ENCODE measurements around the gene SLC27A5. TPM values are rescaled to one million over a fixed set of nuclear protein-coding genes. Genes with fewer than 3 reads are reported as not detected.
"Not testable (repeated sequence)": the region's sequence is repeated elsewhere in the genome, so short reads cannot be mapped to it uniquely, and the experiment has no call there.

Gene SLC27A5
- total and polyA plus RNA-seq, 2 donors: 20.9 to 24.5 TPM

- DNase-seq (ENCODE audit: low read depth in 6 of 9, low spot score in 9 of 9): no peak
- Histone ChIP-seq H3K4me3 (ENCODE audit: low read length in 2 of 2) (no peak overlapping the region), H3K27me3 (ENCODE audit: control insufficient read depth in 2 of 2, insufficient read depth in 1 of 2, low read length in 1 of 2) (no peaks in the 10 kb centered on the region), H3K4me1 (ENCODE audit: control insufficient read depth in 2 of 2, insufficient read depth in 2 of 2, low read length in 2 of 2) (no peaks in the 10 kb centered on the region), H3K36me3 (ENCODE audit: control insufficient read depth in 2 of 2, insufficient read depth in 2 of 2, low read length in 1 of 2) (no peaks in the 10 kb centered on the region), H3K9me3 (ENCODE audit: control insufficient read depth in 2 of 2, insufficient read depth in 1 of 2, low read length in 1 of 2) (no peaks in the 10 kb centered on the region), H3K27ac (ENCODE audit: low read depth in 1 of 2, low read length in 1 of 2) (no peak overlapping the region)
- WGBS: 97% methylated on average over 5 of the region's 5 CpGs
Measured at GRCh38 chr19:58491393-58491792, 20.4 kb downstream of the SLC27A5 start.

- 98% methylated on average over 5 of the region's 5 CpGs for WGBS
- Histone ChIP-seq H3K36me3 (ENCODE audit: control insufficient read depth in 2 of 2, insufficient read depth in 2 of 2, low read length in 1 of 2) (peaks cover 6 to 13% of the 10 kb centered on the region in 2 donors), H3K4me1 (ENCODE audit: control insufficient read depth in 2 of 2, insufficient read depth in 2 of 2, low read length in 2 of 2) (peaks cover 3 to 22% of the 10 kb centered on the region in 2 donors)
- not testable (repeated sequence) for H3K4me3 ChIP-seq (ENCODE audit: low read length in 2 of 2); H3K27ac ChIP-seq (ENCODE audit: low read depth in 1 of 2, low read length in 1 of 2); H3K9me3 ChIP-seq (ENCODE audit: control insufficient read depth in 2 of 2, insufficient read depth in 1 of 2, low read length in 1 of 2); H3K27me3 ChIP-seq (ENCODE audit: control insufficient read depth in 2 of 2, insufficient read depth in 1 of 2, low read length in 1 of 2); DNase-seq (ENCODE audit: low read depth in 6 of 9, low spot score in 9 of 9)
Measured at GRCh38 chr19:58484349-58484748, 27.4 kb downstream of the SLC27A5 start.

- Histone ChIP-seq H3K4me3 (ENCODE audit: low read length in 2 of 2) (no peak overlapping the region), H3K4me1 (ENCODE audit: control insufficient read depth in 2 of 2, insufficient read depth in 2 of 2, low read length in 2 of 2) (peaks cover 3 to 22% of the 10 kb centered on the region in 2 donors), H3K9me3 (ENCODE audit: control insufficient read depth in 2 of 2, insufficient read depth in 1 of 2, low read length in 1 of 2) (no peaks in the 10 kb centered on the region), H3K36me3 (ENCODE audit: control insufficient read depth in 2 of 2, insufficient read depth in 2 of 2, low read length in 1 of 2) (peaks cover 6 to 13% of the 10 kb centered on the region in 2 donors), H3K27me3 (ENCODE audit: control insufficient read depth in 2 of 2, insufficient read depth in 1 of 2, low read length in 1 of 2) (no peaks in the 10 kb centered on the region), H3K27ac (ENCODE audit: low read depth in 1 of 2, low read length in 1 of 2) (no peak overlapping the region)
- WGBS: 100% methylated on average over 2 of the region's 2 CpGs
- no peak for DNase-seq (ENCODE audit: low read depth in 6 of 9, low spot score in 9 of 9)
Measured at GRCh38 chr19:58483776-58484175, 28.0 kb downstream of the SLC27A5 start.

GRCh38 chr19:58482372-58482771, 29.4 kb downstream of the SLC27A5 start:
- Histone ChIP-seq H3K27ac (ENCODE audit: low read depth in 1 of 2, low read length in 1 of 2) (peak overlapping the region; percentile 78 to 84), H3K27me3 (ENCODE audit: control insufficient read depth in 2 of 2, insufficient read depth in 1 of 2, low read length in 1 of 2) (no peaks in the 10 kb centered on the region), H3K4me3 (ENCODE audit: low read length in 2 of 2) (no peak overlapping the region), H3K36me3 (ENCODE audit: control insufficient read depth in 2 of 2, insufficient read depth in 2 of 2, low read length in 1 of 2) (peaks cover 6 to 13% of the 10 kb centered on the region in 2 donors), H3K9me3 (ENCODE audit: control insufficient read depth in 2 of 2, insufficient read depth in 1 of 2, low read length in 1 of 2) (no peaks in the 10 kb centered on the region), H3K4me1 (ENCODE audit: control insufficient read depth in 2 of 2, insufficient read depth in 2 of 2, low read length in 2 of 2) (peaks cover 3 to 22% of the 10 kb centered on the region in 2 donors)
- peak in 5 of 9 donors; percentile 28 to 79 (median 63) for DNase-seq (ENCODE audit: low read depth in 6 of 9, low spot score in 9 of 9)
- 32% methylated on average over 7 of the region's 7 CpGs for WGBS

GRCh38 chr19:58480831-58481230, 31.0 kb downstream of the SLC27A5 start:
- H3K4me1 ChIP-seq (ENCODE audit: control insufficient read depth in 2 of 2, insufficient read depth in 2 of 2, low read length in 2 of 2): peaks cover 10 to 33% of the 10 kb centered on the region in 2 donors
- H3K36me3 ChIP-seq (ENCODE audit: control insufficient read depth in 2 of 2, insufficient read depth in 2 of 2, low read length in 1 of 2): peaks cover 6 to 13% of the 10 kb centered on the region in 2 donors
- H3K9me3 ChIP-seq (ENCODE audit: control insufficient read depth in 2 of 2, insufficient read depth in 1 of 2, low read length in 1 of 2): no peaks in the 10 kb centered on the region
- H3K27me3 ChIP-seq (ENCODE audit: control insufficient read depth in 2 of 2, insufficient read depth in 1 of 2, low read length in 1 of 2): no peaks in the 10 kb centered on the region
- 94% methylated on average over 2 of the region's 2 CpGs for WGBS
- no peak overlapping the region for H3K4me3 ChIP-seq (ENCODE audit: low read length in 2 of 2)
- no peak for DNase-seq (ENCODE audit: low read depth in 6 of 9, low spot score in 9 of 9)
- no peak overlapping the region for H3K27ac ChIP-seq (ENCODE audit: low read depth in 1 of 2, low read length in 1 of 2)

- H3K4me1 ChIP-seq (ENCODE audit: control insufficient read depth in 2 of 2, insufficient read depth in 2 of 2, low read length in 2 of 2): peaks cover 11 to 33% of the 10 kb centered on the region in 2 donors
- peaks cover 6 to 13% of the 10 kb centered on the region in 2 donors for H3K36me3 ChIP-seq (ENCODE audit: control insufficient read depth in 2 of 2, insufficient read depth in 2 of 2, low read length in 1 of 2)
- no peak overlapping the region for H3K4me3 ChIP-seq (ENCODE audit: low read length in 2 of 2)
- no peaks in the 10 kb centered on the region for H3K9me3 ChIP-seq (ENCODE audit: control insufficient read depth in 2 of 2, insufficient read depth in 1 of 2, low read length in 1 of 2)
- no peak for DNase-seq (ENCODE audit: low read depth in 6 of 9, low spot score in 9 of 9)
- WGBS: 96% methylated on average over 20 of the region's 20 CpGs
- H3K27me3 ChIP-seq (ENCODE audit: control insufficient read depth in 2 of 2, insufficient read depth in 1 of 2, low read length in 1 of 2): no peaks in the 10 kb centered on the region
- no peak overlapping the region for H3K27ac ChIP-seq (ENCODE audit: low read depth in 1 of 2, low read length in 1 of 2)
Measured at GRCh38 chr19:58480481-58480830, 31.3 kb downstream of the SLC27A5 start.

- Histone ChIP-seq H3K4me3 (ENCODE audit: low read length in 2 of 2) (no peak overlapping the region), H3K9me3 (ENCODE audit: control insufficient read depth in 2 of 2, insufficient read depth in 1 of 2, low read length in 1 of 2) (no peaks in the 10 kb centered on the region), H3K4me1 (ENCODE audit: control insufficient read depth in 2 of 2, insufficient read depth in 2 of 2, low read length in 2 of 2) (peaks cover 16 to 38% of the 10 kb centered on the region in 2 donors), H3K36me3 (ENCODE audit: control insufficient read depth in 2 of 2, insufficient read depth in 2 of 2, low read length in 1 of 2) (peaks cover 6 to 13% of the 10 kb centered on the region in 2 donors), H3K27ac (ENCODE audit: low read depth in 1 of 2, low read length in 1 of 2) (no peak overlapping the region), H3K27me3 (ENCODE audit: control insufficient read depth in 2 of 2, insufficient read depth in 1 of 2, low read length in 1 of 2) (no peaks in the 10 kb centered on the region)
- 94% methylated on average over 28 of the region's 28 CpGs for WGBS
- no peak for DNase-seq (ENCODE audit: low read depth in 6 of 9, low spot score in 9 of 9)
Measured at GRCh38 chr19:58479736-58480480, 31.9 kb downstream of the SLC27A5 start.

GRCh38 chr19:58479303-58479702, 32.5 kb downstream of the SLC27A5 start:
- Histone ChIP-seq H3K9me3 (ENCODE audit: control insufficient read depth in 2 of 2, insufficient read depth in 1 of 2, low read length in 1 of 2) (no peaks in the 10 kb centered on the region), H3K4me3 (ENCODE audit: low read length in 2 of 2) (no peak overlapping the region), H3K4me1 (ENCODE audit: control insufficient read depth in 2 of 2, insufficient read depth in 2 of 2, low read length in 2 of 2) (peaks cover 17 to 41% of the 10 kb centered on the region in 2 donors), H3K27me3 (ENCODE audit: control insufficient read depth in 2 of 2, insufficient read depth in 1 of 2, low read length in 1 of 2) (no peaks in the 10 kb centered on the region), H3K36me3 (ENCODE audit: control insufficient read depth in 2 of 2, insufficient read depth in 2 of 2, low read length in 1 of 2) (peaks cover 6 to 13% of the 10 kb centered on the region in 2 donors), H3K27ac (ENCODE audit: low read depth in 1 of 2, low read length in 1 of 2) (no peak overlapping the region)
- DNase-seq (ENCODE audit: low read depth in 6 of 9, low spot score in 9 of 9): no peak
- 91% methylated on average over 7 of the region's 7 CpGs for WGBS

GRCh38 chr19:58477871-58478270, 33.9 kb downstream of the SLC27A5 start:
- Histone ChIP-seq H3K36me3 (ENCODE audit: control insufficient read depth in 2 of 2, insufficient read depth in 2 of 2, low read length in 1 of 2) (peaks cover 13 to 23% of the 10 kb centered on the region in 2 donors), H3K27ac (ENCODE audit: low read depth in 1 of 2, low read length in 1 of 2) (no peak overlapping the region), H3K4me1 (ENCODE audit: control insufficient read depth in 2 of 2, insufficient read depth in 2 of 2, low read length in 2 of 2) (peaks cover 17 to 35% of the 10 kb centered on the region in 2 donors), H3K27me3 (ENCODE audit: control insufficient read depth in 2 of 2, insufficient read depth in 1 of 2, low read length in 1 of 2) (no peaks in the 10 kb centered on the region), H3K9me3 (ENCODE audit: control insufficient read depth in 2 of 2, insufficient read depth in 1 of 2, low read length in 1 of 2) (no peaks in the 10 kb centered on the region), H3K4me3 (ENCODE audit: low read length in 2 of 2) (no peak overlapping the region)
- 100% methylated on average over 1 of the region's 1 CpG for WGBS
- no peak for DNase-seq (ENCODE audit: low read depth in 6 of 9, low spot score in 9 of 9)
